Measurements from ENCODE around the gene CHRNE.
"Not testable (repeated sequence)": the region's sequence is repeated elsewhere in the genome, so short reads cannot be mapped to it uniquely, and the experiment has no call there.

CHRNE gene

DNA sequence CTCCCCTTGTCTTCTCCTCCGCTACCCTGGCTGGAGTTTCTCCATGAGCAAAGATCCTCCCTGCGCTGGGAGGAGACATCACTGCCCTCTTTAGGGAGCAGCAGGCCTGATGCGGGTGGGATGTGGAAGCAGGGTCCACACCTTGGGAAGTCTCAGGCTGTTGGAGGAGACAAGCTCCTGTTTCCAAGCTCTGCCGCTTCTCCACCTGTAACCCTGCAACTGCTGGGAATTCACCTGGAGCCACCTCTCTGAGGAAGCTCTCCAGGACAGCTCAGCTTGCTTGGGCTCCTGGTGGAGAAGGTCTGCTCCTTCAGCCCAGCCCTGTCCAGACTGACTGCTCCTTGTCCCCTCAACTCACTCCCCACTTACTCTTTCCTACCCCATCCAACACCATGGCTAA is 18.4 kb downstream of the CHRNE start:
- Mint-ChIP-seq H3K36me3 (ENCODE audit: insufficient read depth) (peaks cover 27% of the 10 kb centered on the region), H3K27me3 (no peaks in the 10 kb centered on the region), H3K27ac (ENCODE audit: low read depth) (no peak overlapping the region), H3K4me3 (no peak overlapping the region), H3K9me3 (no peaks in the 10 kb centered on the region), H3K4me1 (peaks cover 6% of the 10 kb centered on the region)
- DNase-seq (ENCODE audit: low spot score in 2 of 2) (no peak), ATAC-seq (replicated peaks; ENCODE audit: extremely low read depth, poor library complexity, severe bottlenecking) (no peak)

DNA sequence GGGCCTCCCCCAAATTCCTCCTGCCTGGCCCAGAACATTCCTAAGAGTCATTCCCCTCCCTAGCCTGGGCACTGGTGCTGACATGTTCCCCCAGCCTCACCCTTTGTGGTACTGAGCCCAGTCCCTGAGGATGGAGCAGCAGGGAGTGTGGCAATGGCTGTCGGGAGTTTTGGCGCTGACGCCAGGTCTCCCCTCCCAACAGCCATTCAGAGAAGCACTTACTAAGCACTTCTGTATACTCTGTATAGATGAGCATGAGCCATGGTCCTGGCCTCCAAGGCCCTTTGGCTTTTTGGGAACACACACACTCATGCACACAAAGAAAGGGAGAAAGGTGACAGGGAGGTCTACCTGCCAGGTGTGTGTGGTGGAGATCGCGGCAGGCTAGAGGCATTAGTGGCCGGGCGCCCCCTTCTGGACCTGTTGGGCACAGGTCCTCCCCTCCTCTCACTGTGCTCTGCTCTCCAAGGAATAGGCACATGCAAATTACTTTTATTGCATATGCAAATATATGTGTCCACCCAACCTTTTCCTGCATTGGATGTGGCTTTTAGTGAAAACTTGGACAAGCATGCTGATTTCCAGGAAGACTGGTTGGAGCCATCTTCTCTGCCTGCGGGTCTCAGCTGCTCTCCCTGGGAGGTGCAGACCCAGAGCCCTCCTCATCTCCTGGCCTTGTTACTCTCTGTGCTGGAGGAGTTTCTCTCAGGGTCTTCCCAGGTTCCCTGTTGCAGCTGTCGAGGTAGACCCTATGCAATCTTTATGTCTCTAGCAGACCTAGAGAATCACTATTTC is 20.9 kb downstream of the CHRNE start:
- DNase-seq (ENCODE audit: low spot score in 2 of 2) = peak; percentile 32 to 46
- H3K4me3 Mint-ChIP-seq = no peak overlapping the region

GRCh38 chr17:4880857-4881256 is 22.0 kb downstream of the CHRNE start:
- Mint-ChIP-seq H3K4me1 (no peaks in the 10 kb centered on the region), H3K9me3 (no peaks in the 10 kb centered on the region), H3K36me3 (ENCODE audit: insufficient read depth) (peaks cover 25% of the 10 kb centered on the region), H3K4me3 (no peak overlapping the region), H3K27ac (ENCODE audit: low read depth) (no peak overlapping the region), H3K27me3 (no peaks in the 10 kb centered on the region)
- DNase-seq (ENCODE audit: low spot score in 2 of 2) = no peak
- no peak for ATAC-seq (replicated peaks; ENCODE audit: extremely low read depth, poor library complexity, severe bottlenecking)

More for the DNA sequence above, 20.9 kb downstream of the CHRNE start:
- no peaks in the 10 kb centered on the region for H3K27me3 Mint-ChIP-seq
- no peaks in the 10 kb centered on the region for H3K4me1 Mint-ChIP-seq
- ATAC-seq (replicated peaks; ENCODE audit: extremely low read depth, poor library complexity, severe bottlenecking) = no peak
- no peak overlapping the region for H3K27ac Mint-ChIP-seq (ENCODE audit: low read depth)
- no peaks in the 10 kb centered on the region for H3K9me3 Mint-ChIP-seq
- peaks cover 28% of the 10 kb centered on the region for H3K36me3 Mint-ChIP-seq (ENCODE audit: insufficient read depth)

DNA sequence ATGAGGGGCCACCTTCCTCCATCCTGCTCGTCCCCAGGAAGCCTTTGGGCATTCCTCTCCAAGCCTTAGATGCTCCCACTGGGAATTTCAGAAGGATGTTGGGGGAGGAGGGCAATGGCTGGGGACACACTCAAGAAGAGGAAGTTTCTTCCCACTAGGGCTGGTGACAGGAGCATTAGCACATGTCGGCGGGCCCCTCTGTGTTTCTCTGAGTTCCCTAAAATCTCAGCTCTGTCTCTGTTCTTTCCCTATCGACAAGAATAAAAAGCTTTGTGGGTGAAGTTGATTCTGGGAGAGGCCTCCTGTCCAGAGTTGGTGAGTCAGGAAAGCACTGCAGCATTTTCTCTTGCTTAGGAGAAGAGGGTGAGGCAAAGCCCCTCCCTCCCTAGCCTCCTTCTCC is 23.3 kb downstream of the CHRNE start:
- no peaks in the 10 kb centered on the region for H3K9me3 Mint-ChIP-seq
- ATAC-seq (replicated peaks; ENCODE audit: extremely low read depth, poor library complexity, severe bottlenecking) (no peak), DNase-seq (ENCODE audit: low spot score in 2 of 2) (no peak)
- H3K4me1 Mint-ChIP-seq = peaks cover 1% of the 10 kb centered on the region
- no peak overlapping the region for H3K27ac Mint-ChIP-seq (ENCODE audit: low read depth)
- no peaks in the 10 kb centered on the region for H3K27me3 Mint-ChIP-seq
- H3K36me3 Mint-ChIP-seq (ENCODE audit: insufficient read depth) = peaks cover 23% of the 10 kb centered on the region
- H3K4me3 Mint-ChIP-seq = no peak overlapping the region

DNA sequence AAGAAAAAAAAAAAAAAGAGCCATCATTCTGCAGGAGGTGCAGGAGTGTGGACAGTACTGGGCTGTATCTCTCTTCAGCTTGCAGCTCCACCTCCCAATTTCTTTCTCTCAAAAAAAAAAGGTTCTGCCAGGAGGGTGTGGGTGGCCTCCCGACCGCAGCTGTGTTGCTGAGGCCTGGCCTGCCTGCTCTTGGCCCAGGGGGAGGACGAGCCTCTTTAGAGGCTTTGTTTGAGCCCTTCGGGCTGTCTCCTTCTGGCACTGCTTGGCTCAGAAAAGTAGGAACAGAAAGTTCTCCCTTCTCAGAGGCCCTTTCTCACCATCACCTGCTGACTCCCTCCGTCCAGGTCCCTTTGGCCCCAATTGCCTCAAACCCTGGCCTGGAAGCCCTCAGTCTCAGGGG is 25.8 kb downstream of the CHRNE start:
- Mint-ChIP-seq H3K36me3 (ENCODE audit: insufficient read depth) (peaks cover 20% of the 10 kb centered on the region), H3K27me3 (no peaks in the 10 kb centered on the region), H3K4me3 (no peak overlapping the region), H3K4me1 (peaks cover 14% of the 10 kb centered on the region), H3K9me3 (no peaks in the 10 kb centered on the region), H3K27ac (ENCODE audit: low read depth) (no peak overlapping the region)
- ATAC-seq (replicated peaks; ENCODE audit: extremely low read depth, poor library complexity, severe bottlenecking) = no peak
- DNase-seq (ENCODE audit: low spot score in 2 of 2) = no peak

- Mint-ChIP-seq H3K4me1 (peaks cover 19% of the 10 kb centered on the region), H3K27me3 (no peaks in the 10 kb centered on the region), H3K27ac (ENCODE audit: low read depth) (no peak overlapping the region), H3K9me3 (no peaks in the 10 kb centered on the region), H3K36me3 (ENCODE audit: insufficient read depth) (peaks cover 12% of the 10 kb centered on the region), H3K4me3 (no peak overlapping the region)
- no peak for DNase-seq (ENCODE audit: low spot score in 2 of 2)
- no peak for ATAC-seq (replicated peaks; ENCODE audit: extremely low read depth, poor library complexity, severe bottlenecking)
These were observed 30.1 kb downstream of the CHRNE start for GRCh38 chr17:4872786-4873185.

DNA sequence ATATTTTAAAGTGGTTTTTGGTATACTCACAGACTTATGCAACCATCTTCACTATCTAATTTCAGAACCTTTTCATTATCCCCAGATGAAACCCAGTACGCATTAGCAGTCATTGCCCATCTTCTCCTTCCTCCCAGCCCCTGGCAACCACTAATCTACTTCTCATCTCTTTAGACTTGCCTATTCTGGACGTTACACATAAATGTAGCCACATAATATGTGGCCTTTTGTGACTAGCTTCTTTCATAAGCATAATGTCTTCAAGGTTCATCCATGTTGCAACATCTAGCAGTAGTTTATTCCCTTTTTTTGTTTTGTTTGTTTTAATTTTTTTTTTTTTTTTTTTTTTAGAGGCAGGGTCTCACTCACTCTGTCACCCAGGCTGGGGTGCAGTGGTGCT is 32.0 kb downstream of the CHRNE start:
- Mint-ChIP-seq H3K36me3 (ENCODE audit: insufficient read depth) (peaks cover 4% of the 10 kb centered on the region), H3K27ac (ENCODE audit: low read depth) (no peak overlapping the region)

DNA sequence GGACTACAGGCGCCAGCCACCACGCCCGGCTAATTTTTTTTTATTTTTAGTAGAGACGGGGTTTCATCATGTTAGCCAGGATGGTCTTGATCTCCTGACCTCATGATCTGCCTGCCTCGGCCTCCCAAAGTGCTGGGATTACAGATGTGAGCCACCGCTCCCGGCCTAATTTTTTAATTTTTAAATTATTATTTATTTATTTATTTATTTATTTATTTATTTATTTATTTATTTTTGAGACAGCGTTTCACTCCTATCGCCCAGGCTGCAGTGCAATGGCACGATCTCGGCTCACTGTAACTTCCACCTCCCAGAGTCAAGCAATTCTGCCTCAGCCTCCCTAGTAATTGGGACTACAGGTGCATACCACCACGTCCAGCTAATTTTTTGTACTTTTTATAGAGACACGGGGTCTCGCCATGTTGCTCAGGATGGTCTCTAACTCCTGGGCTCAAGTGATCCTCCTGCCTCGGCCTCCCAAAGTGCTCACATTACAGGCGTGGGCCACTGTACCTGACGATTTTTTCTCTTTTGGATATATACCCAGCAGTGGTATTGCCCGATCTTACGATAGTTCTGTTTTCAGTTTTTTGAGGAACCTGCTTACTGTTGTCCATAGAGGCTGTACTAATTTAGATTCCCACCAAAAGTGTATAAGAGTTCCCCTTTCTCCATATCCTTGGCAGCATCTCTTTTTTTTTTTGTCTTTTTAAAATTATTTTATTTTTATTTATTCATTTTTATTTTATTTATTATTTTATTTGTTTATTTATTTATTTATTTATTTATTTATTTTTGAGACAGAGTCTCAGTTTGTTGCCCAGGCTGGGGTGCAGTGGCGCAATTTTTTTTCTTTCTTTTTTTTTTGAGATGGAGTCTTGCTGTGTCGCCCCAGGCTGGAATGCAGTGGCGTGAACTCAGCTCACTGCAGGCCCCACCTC is 33.6 kb downstream of the CHRNE start:
- not testable (repeated sequence) for H3K4me3 Mint-ChIP-seq; DNase-seq (ENCODE audit: low spot score in 2 of 2); H3K36me3 Mint-ChIP-seq (ENCODE audit: insufficient read depth); H3K27ac Mint-ChIP-seq (ENCODE audit: low read depth); H3K9me3 Mint-ChIP-seq; H3K27me3 Mint-ChIP-seq; ATAC-seq (replicated peaks; ENCODE audit: extremely low read depth, poor library complexity, severe bottlenecking)
- H3K4me1 Mint-ChIP-seq = peaks cover 15% of the 10 kb centered on the region

More for the DNA sequence above, 32.0 kb downstream of the CHRNE start:
- DNase-seq (ENCODE audit: low spot score in 2 of 2) (no peak), ATAC-seq (replicated peaks; ENCODE audit: extremely low read depth, poor library complexity, severe bottlenecking) (no peak)
- H3K9me3 Mint-ChIP-seq = no peaks in the 10 kb centered on the region
- no peaks in the 10 kb centered on the region for H3K27me3 Mint-ChIP-seq
- no peak overlapping the region for H3K4me3 Mint-ChIP-seq
- peaks cover 19% of the 10 kb centered on the region for H3K4me1 Mint-ChIP-seq

- ATAC-seq (replicated peaks; ENCODE audit: extremely low read depth, poor library complexity, severe bottlenecking); H3K36me3 Mint-ChIP-seq (ENCODE audit: insufficient read depth); H3K9me3 Mint-ChIP-seq; H3K4me1 Mint-ChIP-seq; H3K27me3 Mint-ChIP-seq; H3K4me3 Mint-ChIP-seq; H3K27ac Mint-ChIP-seq (ENCODE audit: low read depth); DNase-seq (ENCODE audit: low spot score in 2 of 2): not testable (repeated sequence)
These were observed 35.4 kb downstream of the CHRNE start for GRCh38 chr17:4867535-4867934.

- Mint-ChIP-seq H3K27ac (ENCODE audit: low read depth) (no peak overlapping the region), H3K36me3 (ENCODE audit: insufficient read depth) (peaks cover 3% of the 10 kb centered on the region), H3K9me3 (no peaks in the 10 kb centered on the region), H3K4me3 (no peak overlapping the region), H3K4me1 (peaks cover 5% of the 10 kb centered on the region), H3K27me3 (no peaks in the 10 kb centered on the region)
- ATAC-seq (replicated peaks; ENCODE audit: extremely low read depth, poor library complexity, severe bottlenecking) = no peak
- DNase-seq (ENCODE audit: low spot score in 2 of 2) = no peak
These were observed 39.6 kb downstream of the CHRNE start for GRCh38 chr17:4863321-4863720.

DNA sequence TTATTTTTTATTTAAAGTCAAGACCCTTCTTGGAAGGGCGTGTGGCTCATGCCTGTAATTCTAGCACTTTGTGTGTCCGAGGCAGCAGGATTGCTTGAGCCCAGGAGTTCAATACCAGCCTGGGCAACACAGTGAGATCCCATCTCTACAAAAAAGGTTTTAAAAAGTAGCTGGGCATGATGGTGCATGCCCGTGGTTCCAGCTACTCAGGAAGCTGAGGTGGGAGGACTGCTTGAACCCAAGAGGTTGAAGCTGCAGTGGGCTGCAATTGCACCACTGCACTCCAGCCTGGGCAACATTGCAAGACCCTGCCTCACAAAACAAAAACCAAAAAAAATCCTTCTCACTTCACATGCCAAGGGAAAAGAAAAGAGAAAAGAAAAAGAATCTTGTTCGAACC is 40.2 kb downstream of the CHRNE start:
- Mint-ChIP-seq H3K27ac (ENCODE audit: low read depth) (no peak overlapping the region), H3K4me3 (no peak overlapping the region), H3K36me3 (ENCODE audit: insufficient read depth) (peaks cover 3% of the 10 kb centered on the region), H3K4me1 (peaks cover 8% of the 10 kb centered on the region), H3K9me3 (no peaks in the 10 kb centered on the region), H3K27me3 (no peaks in the 10 kb centered on the region)
- no peak for ATAC-seq (replicated peaks; ENCODE audit: extremely low read depth, poor library complexity, severe bottlenecking)
- no peak for DNase-seq (ENCODE audit: low spot score in 2 of 2)

DNA sequence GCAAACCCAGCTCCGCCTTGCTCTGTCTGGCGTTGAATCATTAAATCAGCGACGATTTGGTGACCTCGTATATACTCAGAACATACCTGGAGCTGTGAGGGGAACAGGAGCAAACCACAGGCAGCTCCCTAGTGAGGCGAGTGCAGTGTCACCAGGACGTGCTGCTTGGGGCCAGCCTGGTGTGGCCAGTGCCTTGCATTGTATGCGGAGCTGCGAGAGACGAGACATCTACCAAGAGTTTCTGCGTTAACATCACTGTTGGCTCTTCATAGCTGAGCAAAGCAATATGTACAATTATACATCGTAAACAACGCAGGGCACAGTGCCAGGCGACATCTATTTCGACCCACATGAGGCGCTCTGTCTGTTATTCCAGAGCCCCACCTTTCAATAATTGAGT is 41.8 kb downstream of the CHRNE start:
- DNase-seq (ENCODE audit: low spot score in 2 of 2) (no peak), ATAC-seq (replicated peaks; ENCODE audit: extremely low read depth, poor library complexity, severe bottlenecking) (no peak)
- Mint-ChIP-seq H3K4me1 (peaks cover 23% of the 10 kb centered on the region), H3K27ac (ENCODE audit: low read depth) (no peak overlapping the region), H3K4me3 (no peak overlapping the region), H3K27me3 (no peaks in the 10 kb centered on the region), H3K9me3 (no peaks in the 10 kb centered on the region), H3K36me3 (ENCODE audit: insufficient read depth) (peaks cover 7% of the 10 kb centered on the region)

DNA sequence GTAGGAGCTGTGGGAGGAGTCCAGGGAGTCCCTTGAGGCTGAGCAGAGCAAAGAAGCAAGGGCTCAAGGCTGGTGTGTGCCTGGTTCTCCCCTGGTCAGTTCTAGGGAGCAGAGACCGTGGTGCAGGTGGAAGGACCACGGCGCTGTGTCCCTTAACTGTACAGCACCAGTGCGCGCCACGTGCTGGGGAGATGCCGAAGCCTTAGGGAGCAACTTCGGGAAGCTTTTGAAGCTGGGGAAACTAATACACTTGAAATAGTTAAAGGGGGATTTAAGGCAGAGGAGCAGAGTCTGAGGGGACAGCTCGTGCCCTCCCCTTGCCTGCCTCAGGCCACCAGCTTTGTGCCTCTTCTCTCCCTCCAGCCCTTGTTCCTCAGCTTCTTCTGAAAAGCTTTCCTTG is 42.2 kb downstream of the CHRNE start:
- Mint-ChIP-seq H3K4me3 (no peak overlapping the region), H3K4me1 (peaks cover 24% of the 10 kb centered on the region), H3K36me3 (ENCODE audit: insufficient read depth) (peaks cover 8% of the 10 kb centered on the region), H3K27me3 (no peaks in the 10 kb centered on the region), H3K27ac (ENCODE audit: low read depth) (no peak overlapping the region), H3K9me3 (no peaks in the 10 kb centered on the region)
- no peak for DNase-seq (ENCODE audit: low spot score in 2 of 2)
- no peak for ATAC-seq (replicated peaks; ENCODE audit: extremely low read depth, poor library complexity, severe bottlenecking)
